ENCODE data around the gene FLII. TPM values are rescaled to one million over a fixed set of nuclear protein-coding genes. Genes with fewer than 3 reads are reported as not detected.

FLII gene
- polyA plus RNA-seq, 1 experiment, result 192 TPM

- no peak for TF ChIP-seq CTCF (IDR thresholded peaks at IDR 0.05; ENCODE audit: low read depth, low read length)
- ChIA-PET CTCF (no interaction called here), POLR2A (no interaction called here)
- no peak overlapping the region for H3K4me3 ChIP-seq (ENCODE audit: low read depth, low read length)
- H3K9me3 ChIP-seq (ENCODE audit: control insufficient read depth, insufficient read depth, low read length), result no peaks in the 10 kb centered on the region
- no peak overlapping the region for H3K27ac ChIP-seq (ENCODE audit: low read depth, low read length)
- no peak for DNase-seq (ENCODE audit: low read depth, low spot score)
- no peaks in the 10 kb centered on the region for H3K27me3 ChIP-seq (ENCODE audit: control insufficient read depth, insufficient read depth, low read length)
Observed at GRCh38 chr17:18201108-18201507, 57.4 kb downstream of the FLII start.

- no peaks in the 10 kb centered on the region for H3K27me3 ChIP-seq (ENCODE audit: control insufficient read depth, insufficient read depth, low read length)
- no peak for TF ChIP-seq CTCF (IDR thresholded peaks at IDR 0.05; ENCODE audit: low read depth, low read length)
- no peak overlapping the region for H3K4me3 ChIP-seq (ENCODE audit: low read depth, low read length)
- ChIA-PET POLR2A (no interaction called here), CTCF (interaction anchor here (0.9 kb wide), 1 partner anchor 17 kb away, joined by 3 read pairs; no protein-coding TSS in a partner anchor)
- no peak for DNase-seq (ENCODE audit: low read depth, low spot score)
- no peak overlapping the region for H3K27ac ChIP-seq (ENCODE audit: low read depth, low read length)
- H3K9me3 ChIP-seq (ENCODE audit: control insufficient read depth, insufficient read depth, low read length), result no peaks in the 10 kb centered on the region
Observed at GRCh38 chr17:18198530-18198929, 60.0 kb downstream of the FLII start.

GRCh38 chr17:18197535-18198194 lies 60.9 kb downstream of the FLII start:
- Histone ChIP-seq H3K9me3 (ENCODE audit: control insufficient read depth, insufficient read depth, low read length) (no peaks in the 10 kb centered on the region), H3K27me3 (ENCODE audit: control insufficient read depth, insufficient read depth, low read length) (no peaks in the 10 kb centered on the region), H3K4me3 (ENCODE audit: low read depth, low read length) (no peak overlapping the region), H3K27ac (ENCODE audit: low read depth, low read length) (no peak overlapping the region)
- TF ChIP-seq CTCF (IDR thresholded peaks at IDR 0.05; ENCODE audit: low read depth, low read length), result no peak
- POLR2A ChIA-PET, result interaction anchor here (1.0 kb wide), 1 partner anchor 14 kb away, joined by 3 read pairs; the partner anchor contains the start of gene ALKBH5
- DNase-seq (ENCODE audit: low read depth, low spot score), result no peak
- CTCF ChIA-PET, result interaction anchor here (0.9 kb wide), 1 partner anchor 18 kb away, joined by 3 read pairs; no protein-coding TSS in a partner anchor

- ChIA-PET CTCF (no interaction called here), POLR2A (no interaction called here)
- Histone ChIP-seq H3K27ac (ENCODE audit: low read depth, low read length) (no peak overlapping the region), H3K9me3 (ENCODE audit: control insufficient read depth, insufficient read depth, low read length) (no peaks in the 10 kb centered on the region), H3K27me3 (ENCODE audit: control insufficient read depth, insufficient read depth, low read length) (no peaks in the 10 kb centered on the region), H3K4me3 (ENCODE audit: low read depth, low read length) (no peak overlapping the region)
- DNase-seq (ENCODE audit: low read depth, low spot score), result no peak
- TF ChIP-seq CTCF (IDR thresholded peaks at IDR 0.05; ENCODE audit: low read depth, low read length), result no peak
Observed at GRCh38 chr17:18195246-18195645, 63.3 kb downstream of the FLII start.

Other genes starting within 250 kb of the FLII start
- gene ATPAF2, start 219.6 kb downstream of the FLII start, polyA plus RNA-seq (2011; rRNA removed), result 16.6 and 16.9 TPM in 2 replicates
- gene GID4, start 219.3 kb downstream of the FLII start, polyA plus RNA-seq (2011; rRNA removed), result 6.9 and 7.6 TPM in 2 replicates
- 31.5 and 36.0 TPM in 2 replicates for gene DRG2, start 170.8 kb downstream of the FLII start, polyA plus RNA-seq (2011; rRNA removed)
- gene MYO15A, start 150.0 kb downstream of the FLII start, polyA plus RNA-seq (2011; rRNA removed), result 0.19 and 0.32 TPM in 2 replicates
- 57.6 and 59.9 TPM in 2 replicates for gene ALKBH5, start 74.9 kb downstream of the FLII start, polyA plus RNA-seq (2011; rRNA removed)
- gene LLGL1, start 33.1 kb downstream of the FLII start, polyA plus RNA-seq (2011; rRNA removed), result 27.1 and 41.9 TPM in 2 replicates
- gene MIEF2, start 1.9 kb upstream of the FLII start, polyA plus RNA-seq (2011; rRNA removed), result 5.9 and 7.1 TPM in 2 replicates
- gene TOP3A, start 56.3 kb upstream of the FLII start, polyA plus RNA-seq (2011; rRNA removed), result 11.9 and 12.2 TPM in 2 replicates
- gene SMCR8, start 56.6 kb upstream of the FLII start, polyA plus RNA-seq (2011; rRNA removed), result 8.5 and 9.1 TPM in 2 replicates
- gene SHMT1, start 104.8 kb upstream of the FLII start, polyA plus RNA-seq (2011; rRNA removed), result 4.0 and 4.3 TPM in 2 replicates
- gene EVPLL, start 119.0 kb upstream of the FLII start, polyA plus RNA-seq (2011; rRNA removed), result not detected in 2 replicates
- gene LGALS9C, start 218.1 kb upstream of the FLII start, polyA plus RNA-seq (2011; rRNA removed), result not detected in 2 replicates

Measured in AG04450 (cell line).